CD4-positive, CD25-positive, alpha-beta regulatory T cell (primary cell): ENCODE data around the gene NCBP2L. TPM values are rescaled to one million over a fixed set of nuclear protein-coding genes. Genes with fewer than 3 reads are reported as not detected.

ENCODE experiments used
- ATAC-seq, 2 donors: fragments of 150-1000 bp; cut with Tn5 transposase; one replicate each; pipeline ENCODE4 v1.10.0; 2021; ENCODE audit warnings: low read depth in 2 of 2, moderate number of reproducible peaks in 2 of 2, moderate library complexity in 1 of 2
- DNase-seq, 3 donors: peaks; one replicate each; pipeline versions ENCODE4 v3.0.0 to v3.0.0-alpha.2; 2012 to 2022; ENCODE audit warnings: mixed read lengths in 1 of 3
- H3K27ac ChIP-seq: one replicate; pipeline ENCODE4 v1.7.0; 2013; ENCODE audit warnings: mild to moderate bottlenecking, low read length; ENCODE audit not compliant: insufficient read depth, poor library complexity, severe bottlenecking
- H3K27me3 ChIP-seq: one replicate; pipeline ENCODE4 v1.7.0; 2013; ENCODE audit warnings: low read length; ENCODE audit not compliant: control insufficient read depth, insufficient read depth
- H3K36me3 ChIP-seq: one replicate; pipeline ENCODE4 v1.7.0; 2013; ENCODE audit warnings: mild to moderate bottlenecking, low read length, moderate library complexity; ENCODE audit not compliant: control insufficient read depth, insufficient read depth
- H3K4me1 ChIP-seq: 2 replicates; pipeline ENCODE4 v1.7.0; 2013; ENCODE audit warnings: mild to moderate bottlenecking, low read length; ENCODE audit not compliant: insufficient read depth, control insufficient read depth, poor library complexity, severe bottlenecking
- H3K4me3 ChIP-seq: one replicate; pipeline ENCODE4 v1.7.0; 2013; ENCODE audit warnings: low read depth, mild to moderate bottlenecking, low read length, moderate library complexity
- H3K9me3 ChIP-seq, 2 experiments: 1 replicate in 1 of 2; 2 replicates in 1 of 2; pipeline ENCODE4 v1.7.0; 2013; ENCODE audit warnings: low read length in 2 of 2, mild to moderate bottlenecking in 1 of 2, moderate library complexity in 1 of 2; ENCODE audit not compliant: control insufficient read depth in 2 of 2
- H3K27ac Mint-ChIP-seq, 3 donors: one replicate each; pipeline ENCODE4 v1.8.0; 2020 to 2022; ENCODE audit warnings: mild to moderate bottlenecking in 3 of 3, mixed read lengths in 3 of 3, moderate library complexity in 2 of 3
- H3K27me3 Mint-ChIP-seq: one replicate; pipeline ENCODE4 v1.8.0; 2022; ENCODE audit warnings: mild to moderate bottlenecking, mixed read lengths
- H3K36me3 Mint-ChIP-seq: one replicate; pipeline ENCODE4 v1.8.0; 2020; ENCODE audit warnings: mixed read lengths
- H3K4me1 Mint-ChIP-seq, 4 donors: one replicate each; pipeline ENCODE4 v1.8.0; 2020 to 2022; ENCODE audit warnings: mixed read lengths in 4 of 4, mild to moderate bottlenecking in 1 of 4
- H3K4me3 Mint-ChIP-seq, 4 donors: one replicate each; pipeline ENCODE4 v1.8.0; 2020 to 2022; ENCODE audit warnings: mild to moderate bottlenecking in 4 of 4, mixed read lengths in 4 of 4, moderate library complexity in 3 of 4
- H3K9me3 Mint-ChIP-seq, 7 donors: one replicate each; pipeline ENCODE4 v1.8.0; 2020 to 2022; ENCODE audit warnings: mixed read lengths in 7 of 7, mild to moderate bottlenecking in 3 of 7, moderate library complexity in 2 of 7
- polyA plus RNA-seq, 4 donors: library from polyadenylated mRNA; unstranded; fragments of 300-500 nt; fragmentation: Illumina TruSeq; gene quantifications; one replicate each; pipeline ENCODE4 v1.2.3, GENCODE V29; 2021
- total RNA-seq: library from RNA; stranded (reverse); gene quantifications from one replicate; pipeline ENCODE4 v1.2.3, GENCODE V29; 2022

Gene NCBP2L
- total and polyA plus RNA-seq, 5 donors from 2014 or later, result not detected

DNA sequence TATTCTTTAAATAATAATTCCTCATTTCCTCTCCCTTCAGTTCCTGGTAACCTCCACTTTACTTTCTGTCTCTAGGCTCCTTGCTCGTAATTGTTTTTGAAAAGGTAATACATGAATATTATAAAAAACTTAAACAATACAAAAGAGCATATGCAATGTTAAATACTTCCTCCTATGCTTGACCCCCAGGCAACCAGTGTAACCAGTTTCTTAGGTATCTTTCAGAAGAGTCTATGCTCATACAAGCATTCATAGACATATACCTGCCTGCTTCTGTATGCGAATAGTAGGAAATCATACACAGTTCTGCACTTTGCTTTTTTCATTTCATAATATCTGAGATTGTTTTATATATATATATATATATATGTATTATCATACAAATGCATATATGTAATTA lies 45.5 kb downstream of the NCBP2L start:
- peaks cover 20% of the 10 kb centered on the region for H3K27me3 Mint-ChIP-seq
- peaks cover 0 to 11% of the 10 kb centered on the region in 2 experiments for H3K9me3 ChIP-seq
- no peak overlapping the region for H3K27ac Mint-ChIP-seq
- peaks cover 0 to 3% (median 0%) of the 10 kb centered on the region in 7 donors for H3K9me3 Mint-ChIP-seq
- H3K4me3 Mint-ChIP-seq, result no peak overlapping the region
- peaks cover 4% of the 10 kb centered on the region for H3K27me3 ChIP-seq
- no peak overlapping the region for H3K27ac ChIP-seq
- DNase-seq (no peak), ATAC-seq (no peak)
- H3K4me1 ChIP-seq, result peaks cover 9% of the 10 kb centered on the region
- no peak overlapping the region for H3K4me3 ChIP-seq
- H3K36me3 ChIP-seq, result no peaks in the 10 kb centered on the region
- no peaks in the 10 kb centered on the region for H3K36me3 Mint-ChIP-seq
- peaks cover 11 to 31% (median 14%) of the 10 kb centered on the region in 4 donors for H3K4me1 Mint-ChIP-seq

DNA sequence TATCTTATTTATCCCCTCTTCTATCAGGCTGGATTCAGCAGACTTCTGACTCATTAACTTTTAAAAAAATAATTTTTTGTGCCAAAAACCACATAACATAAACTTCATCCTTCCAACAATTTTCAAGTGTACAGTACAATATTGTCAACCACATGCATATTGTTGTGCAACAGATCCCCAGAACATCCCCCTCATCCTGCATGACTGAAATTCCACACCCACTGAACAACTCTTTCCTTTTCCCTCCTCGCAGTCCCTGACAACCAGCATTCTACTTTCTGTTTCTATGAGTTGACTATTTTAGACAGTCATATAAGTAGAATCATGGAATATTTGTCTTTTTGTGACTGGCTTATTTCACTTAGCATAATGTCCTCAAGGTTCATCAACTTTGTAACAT lies 45.9 kb downstream of the NCBP2L start:
- Mint-ChIP-seq H3K9me3 (peaks cover 0 to 3% (median 0%) of the 10 kb centered on the region in 7 donors), H3K4me3 (no peak overlapping the region), H3K4me1 (peaks cover 12 to 34% (median 14%) of the 10 kb centered on the region in 4 donors), H3K27ac (no peak overlapping the region), H3K27me3 (peaks cover 22% of the 10 kb centered on the region), H3K36me3 (no peaks in the 10 kb centered on the region)
- DNase-seq (no peak), ATAC-seq (no peak)
- H3K36me3 ChIP-seq, result no peaks in the 10 kb centered on the region
- H3K27ac ChIP-seq, result no peak overlapping the region
- H3K27me3 ChIP-seq, result peaks cover 4% of the 10 kb centered on the region
- H3K4me3 ChIP-seq, result no peak overlapping the region
- peaks cover 9% of the 10 kb centered on the region for H3K4me1 ChIP-seq
- peaks cover 0 to 11% of the 10 kb centered on the region in 2 experiments for H3K9me3 ChIP-seq

DNA sequence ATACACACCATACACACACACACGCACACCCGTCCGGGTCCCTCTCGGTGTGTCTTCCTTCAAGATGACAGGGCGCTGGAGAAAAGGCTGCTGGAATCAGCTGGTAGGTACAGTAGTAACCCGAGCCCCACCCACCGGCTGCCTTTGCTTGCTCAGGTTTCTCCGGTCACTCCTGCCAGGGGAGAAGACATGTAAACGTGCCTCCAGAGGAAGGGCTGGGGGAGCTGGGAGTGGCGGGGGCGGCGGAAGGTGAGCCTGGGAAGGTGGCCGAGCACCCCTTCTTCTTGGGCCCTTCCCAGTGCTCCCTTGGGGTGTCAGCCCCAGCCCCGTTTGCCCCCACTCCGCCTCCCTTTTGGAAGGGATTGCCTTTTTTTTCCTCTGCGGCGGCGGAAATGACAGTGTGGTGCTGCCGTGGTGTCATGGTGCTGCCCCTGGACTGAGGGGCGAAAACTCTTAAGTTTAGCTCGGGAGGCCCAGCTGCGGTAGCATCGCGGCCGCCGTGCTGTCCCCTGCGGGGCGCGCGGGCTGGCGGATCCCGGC lies 48.2 kb downstream of the NCBP2L start, which contains the start of gene MID2:
TSS of gene MID2 (plus strand) at position 169 of the 540 bp plus-strand sequence. CDS start 561 bp downstream, outside the sequence.
- H3K27me3 Mint-ChIP-seq, result peaks cover 22% of the 10 kb centered on the region
- H3K4me1 ChIP-seq, result peaks cover 9% of the 10 kb centered on the region
- peak; percentile 55 to 70 for ATAC-seq
- H3K9me3 ChIP-seq, result no peaks in the 10 kb centered on the region
- DNase-seq, result peak; percentile 7 to 63 (median 50)
- no peaks in the 10 kb centered on the region for H3K36me3 ChIP-seq
- H3K36me3 Mint-ChIP-seq, result no peaks in the 10 kb centered on the region
- H3K27ac ChIP-seq, result peak within 1 kb of the TSS; percentile 19
- H3K27ac Mint-ChIP-seq, result peak within 1 kb of the TSS; percentile 76 to 92 (median 79)
- H3K4me1 Mint-ChIP-seq, result peaks cover 12 to 42% (median 16%) of the 10 kb centered on the region in 4 donors
- H3K4me3 ChIP-seq, result no peak within 1 kb of the TSS
- no peaks in the 10 kb centered on the region for H3K9me3 Mint-ChIP-seq
- peaks cover 4% of the 10 kb centered on the region for H3K27me3 ChIP-seq
- H3K4me3 Mint-ChIP-seq, result peak within 1 kb of the TSS; percentile 85 to 92 (median 88)

DNA sequence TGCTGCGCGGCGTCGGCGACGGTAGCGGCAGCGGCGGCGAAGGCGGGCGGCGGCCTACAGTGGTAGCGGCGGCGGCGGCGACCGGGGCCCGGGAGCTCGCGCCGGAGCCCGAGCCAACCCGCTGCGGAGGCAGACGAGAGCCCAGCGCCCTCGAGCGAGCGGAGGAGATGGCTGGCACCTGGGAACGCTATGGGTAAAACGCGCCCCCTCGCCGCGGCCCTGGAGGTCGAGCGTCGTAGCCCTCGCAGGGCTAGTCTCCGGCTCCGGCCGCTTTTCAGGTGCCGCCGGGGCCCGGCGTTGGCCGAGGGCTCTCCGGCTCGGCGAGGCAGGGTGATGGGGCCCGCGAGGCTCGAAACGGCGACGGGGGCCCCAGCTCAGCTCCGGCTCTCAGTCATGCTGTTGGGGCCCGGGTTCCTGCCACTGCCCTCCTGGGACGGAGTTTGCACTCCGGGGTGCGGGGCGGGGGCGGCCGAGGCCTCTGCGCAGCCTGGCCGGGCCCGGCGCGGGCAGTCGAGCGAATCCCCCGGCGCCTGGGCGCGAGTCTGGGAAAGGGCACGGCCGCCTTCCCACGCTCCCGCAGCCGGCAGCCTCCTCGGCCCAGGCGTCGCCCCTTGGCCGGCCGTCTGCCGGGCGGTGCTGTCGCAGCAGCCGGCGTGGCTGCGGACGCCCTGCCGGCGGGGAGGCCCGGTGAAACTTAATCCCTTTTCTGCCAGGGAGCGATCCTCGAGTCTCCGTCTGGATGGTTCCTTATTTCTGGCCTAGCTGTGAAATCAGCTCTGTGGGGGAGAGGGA lies 48.9 kb downstream of the NCBP2L start:
- peak; percentile 20 to 41 (median 40) for DNase-seq
- H3K27ac ChIP-seq, result peak overlapping the region; percentile 19
- peak overlapping the region in 2 of 3 donors; percentile 83 to 92 for H3K27ac Mint-ChIP-seq

DNA sequence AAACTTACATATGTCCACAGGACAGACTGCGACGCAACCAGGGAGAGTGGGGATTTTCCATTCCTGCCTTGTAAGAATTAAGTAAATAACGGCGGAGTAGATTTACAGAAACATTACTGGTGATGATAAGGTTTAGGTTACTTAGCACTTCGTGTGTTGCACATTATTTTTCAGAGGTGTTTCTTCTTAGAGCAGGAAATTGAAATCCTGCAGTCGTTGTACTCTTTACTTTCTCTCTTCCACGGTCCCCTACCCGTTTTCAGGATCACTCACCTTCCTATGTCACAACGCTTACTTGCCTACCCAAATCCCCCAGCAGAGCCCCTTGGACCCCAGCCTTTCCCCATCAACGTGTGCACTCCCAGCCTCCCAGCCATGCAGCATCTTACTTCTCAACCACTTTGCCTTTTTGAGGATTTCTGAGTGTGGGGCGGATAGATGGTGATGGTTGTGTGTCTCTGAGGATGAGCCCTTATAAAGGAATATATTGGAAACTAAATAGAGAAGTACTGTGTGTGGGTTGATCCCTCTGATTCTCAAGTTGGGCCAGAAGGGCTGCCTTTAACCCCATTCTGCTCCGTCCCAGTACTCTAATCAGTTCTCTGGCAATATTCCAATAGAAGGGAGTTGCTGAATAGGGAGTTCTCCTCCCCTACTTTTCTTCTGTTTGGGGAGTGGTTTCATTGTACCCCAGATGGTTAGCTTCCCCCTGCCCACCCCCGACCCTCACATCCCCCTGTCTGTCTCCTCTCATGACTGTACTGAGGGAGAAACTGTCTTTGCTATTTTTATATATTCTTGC lies 49.7 kb downstream of the NCBP2L start:
- H3K9me3 Mint-ChIP-seq, result no peaks in the 10 kb centered on the region
- Histone ChIP-seq H3K36me3 (no peaks in the 10 kb centered on the region), H3K27me3 (peaks cover 4% of the 10 kb centered on the region), H3K4me1 (peaks cover 9% of the 10 kb centered on the region), H3K27ac (peak overlapping the region; percentile 33), H3K9me3 (no peaks in the 10 kb centered on the region), H3K4me3 (peak overlapping the region; percentile 57)
- H3K4me1 Mint-ChIP-seq, result peaks cover 12 to 47% (median 16%) of the 10 kb centered on the region in 4 donors
- H3K4me3 Mint-ChIP-seq, result peak overlapping the region; percentile 84 to 93 (median 90)
- H3K27ac Mint-ChIP-seq, result peak overlapping the region; percentile 83 to 97 (median 92)
- ATAC-seq (no peak), DNase-seq (peak in 2 of 3 donors; percentile 11 to 22)
- peaks cover 22% of the 10 kb centered on the region for H3K27me3 Mint-ChIP-seq
- no peaks in the 10 kb centered on the region for H3K36me3 Mint-ChIP-seq

More for the DNA sequence above, 48.9 kb downstream of the NCBP2L start:
- no peaks in the 10 kb centered on the region for H3K36me3 ChIP-seq
- Mint-ChIP-seq H3K4me1 (peaks cover 12 to 46% (median 16%) of the 10 kb centered on the region in 4 donors), H3K36me3 (no peaks in the 10 kb centered on the region), H3K27me3 (peaks cover 22% of the 10 kb centered on the region), H3K4me3 (peak overlapping the region; percentile 84 to 93 (median 90)), H3K9me3 (no peaks in the 10 kb centered on the region)
- peak; percentile 52 to 75 for ATAC-seq
- peaks cover 4% of the 10 kb centered on the region for H3K27me3 ChIP-seq
- H3K4me1 ChIP-seq, result peaks cover 9% of the 10 kb centered on the region
- H3K9me3 ChIP-seq, result no peaks in the 10 kb centered on the region
- H3K4me3 ChIP-seq, result peak overlapping the region; percentile 57

DNA sequence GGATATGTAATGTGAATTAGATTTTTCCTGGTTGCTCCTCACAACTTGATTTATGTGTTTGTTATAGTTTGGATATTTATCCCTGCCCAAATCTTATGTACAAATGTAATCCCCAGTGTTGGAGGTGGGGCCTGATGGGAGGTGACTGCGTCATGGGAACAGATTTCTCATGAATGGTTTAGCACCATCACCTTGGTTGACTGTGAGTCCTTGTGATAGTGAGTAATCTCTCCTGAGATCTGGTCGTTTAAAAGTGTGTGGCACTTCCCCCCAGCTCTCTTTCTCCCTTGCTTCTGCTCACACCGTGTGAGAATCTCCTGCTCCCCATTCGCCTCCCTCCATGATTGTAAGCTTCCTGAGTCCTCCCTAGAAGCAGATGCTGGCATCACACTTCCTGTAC lies 50.3 kb downstream of the NCBP2L start:
- Mint-ChIP-seq H3K27me3 (peaks cover 22% of the 10 kb centered on the region), H3K9me3 (no peaks in the 10 kb centered on the region)
- no peak for ATAC-seq

DNA sequence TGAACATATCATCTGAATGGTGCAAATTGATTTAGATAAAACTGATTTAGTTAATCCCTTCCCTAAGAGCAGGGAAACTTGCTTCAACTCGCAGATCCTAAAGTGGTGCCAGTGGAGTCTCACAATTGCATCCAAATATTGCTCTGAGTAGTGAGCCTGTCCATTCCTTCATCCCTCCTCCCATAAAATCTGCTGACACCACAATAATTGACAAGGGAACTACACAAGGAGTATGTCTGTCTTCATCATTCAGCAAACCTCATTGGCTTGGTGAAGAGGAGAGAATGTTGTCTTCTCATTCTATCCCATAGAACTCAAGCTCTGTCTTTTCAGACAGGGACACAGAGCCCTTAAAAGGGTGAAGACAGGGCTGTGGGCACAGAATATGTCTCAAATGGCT lies 52.3 kb downstream of the NCBP2L start:
- peaks cover 3 to 37% (median 14%) of the 10 kb centered on the region in 4 donors for H3K4me1 Mint-ChIP-seq
- H3K36me3 ChIP-seq, result no peaks in the 10 kb centered on the region
- H3K4me3 ChIP-seq, result no peak overlapping the region
- no peaks in the 10 kb centered on the region for H3K9me3 Mint-ChIP-seq
- peaks cover 9% of the 10 kb centered on the region for H3K4me1 ChIP-seq
- H3K27ac ChIP-seq, result no peak overlapping the region
- ATAC-seq (no peak), DNase-seq (no peak)
- peaks cover 2% of the 10 kb centered on the region for H3K27me3 ChIP-seq
- no peaks in the 10 kb centered on the region for H3K9me3 ChIP-seq
- no peaks in the 10 kb centered on the region for H3K36me3 Mint-ChIP-seq
- H3K27ac Mint-ChIP-seq, result no peak overlapping the region
- H3K27me3 Mint-ChIP-seq, result peaks cover 15% of the 10 kb centered on the region
- no peak overlapping the region for H3K4me3 Mint-ChIP-seq

More for the DNA sequence above, 50.3 kb downstream of the NCBP2L start:
- Mint-ChIP-seq H3K36me3 (no peaks in the 10 kb centered on the region), H3K27ac (no peak overlapping the region), H3K4me1 (peaks cover 12 to 47% (median 16%) of the 10 kb centered on the region in 4 donors), H3K4me3 (peak overlapping the region in 3 of 4 donors; percentile 67 to 91 (median 84))
- DNase-seq, result no peak
- no peak overlapping the region for H3K4me3 ChIP-seq
- H3K4me1 ChIP-seq, result peaks cover 9% of the 10 kb centered on the region
- H3K27ac ChIP-seq, result no peak overlapping the region
- no peaks in the 10 kb centered on the region for H3K9me3 ChIP-seq
- no peaks in the 10 kb centered on the region for H3K36me3 ChIP-seq
- H3K27me3 ChIP-seq, result peaks cover 4% of the 10 kb centered on the region
